Ramos (cell line): ENCODE measurements around the gene MSRB1.

Source experiments
- in situ Hi-C: fragments of 300-500 bp; cut with MboI; formaldehyde crosslinking; loops from one replicate; pipeline ENCODE4 v1.14.3; 2022; ENCODE audit warnings: low sequenced_read_pairs; ENCODE audit not compliant: unreplicated experiment

MSRB1 gene

DNA sequence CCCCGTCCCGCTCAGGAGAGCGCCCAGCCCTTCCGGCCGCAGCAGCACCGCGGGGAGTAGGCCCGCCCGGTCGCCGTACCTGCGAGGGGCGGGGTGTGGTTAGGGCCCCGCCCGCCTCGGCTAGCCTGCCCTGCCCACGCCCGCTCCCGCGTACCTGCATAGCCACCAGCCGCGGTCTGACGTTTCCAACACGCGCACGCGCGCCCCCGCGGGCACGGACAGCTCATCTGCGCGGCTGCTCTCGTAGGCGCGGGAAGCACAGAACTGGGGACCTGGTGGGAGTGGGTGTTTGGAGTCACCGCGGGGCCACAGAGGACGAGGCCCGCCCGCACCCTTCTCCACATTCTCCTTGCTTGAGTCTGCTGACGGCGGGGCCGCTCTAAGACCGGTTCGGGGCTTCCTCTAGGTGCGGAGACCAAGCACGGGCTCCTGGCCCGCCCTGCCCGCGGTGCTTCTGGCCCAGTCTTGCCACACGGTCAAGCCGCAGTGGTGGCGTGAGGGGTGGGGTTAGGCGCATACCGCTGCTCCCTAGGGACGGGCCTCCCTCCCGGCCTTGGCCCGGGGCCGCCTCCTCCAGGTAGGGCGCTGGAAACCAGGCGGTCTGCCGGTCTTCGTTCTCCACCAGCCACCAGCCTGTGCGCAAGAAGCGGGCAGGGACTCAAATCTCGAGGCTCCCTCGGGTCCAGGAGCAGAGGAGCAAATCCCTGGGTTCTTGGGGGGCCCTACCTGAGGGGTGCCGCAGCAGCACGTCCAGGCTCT is 36.5 kb upstream of the MSRB1 start:
- in situ Hi-C loops = no loop called here

DNA sequence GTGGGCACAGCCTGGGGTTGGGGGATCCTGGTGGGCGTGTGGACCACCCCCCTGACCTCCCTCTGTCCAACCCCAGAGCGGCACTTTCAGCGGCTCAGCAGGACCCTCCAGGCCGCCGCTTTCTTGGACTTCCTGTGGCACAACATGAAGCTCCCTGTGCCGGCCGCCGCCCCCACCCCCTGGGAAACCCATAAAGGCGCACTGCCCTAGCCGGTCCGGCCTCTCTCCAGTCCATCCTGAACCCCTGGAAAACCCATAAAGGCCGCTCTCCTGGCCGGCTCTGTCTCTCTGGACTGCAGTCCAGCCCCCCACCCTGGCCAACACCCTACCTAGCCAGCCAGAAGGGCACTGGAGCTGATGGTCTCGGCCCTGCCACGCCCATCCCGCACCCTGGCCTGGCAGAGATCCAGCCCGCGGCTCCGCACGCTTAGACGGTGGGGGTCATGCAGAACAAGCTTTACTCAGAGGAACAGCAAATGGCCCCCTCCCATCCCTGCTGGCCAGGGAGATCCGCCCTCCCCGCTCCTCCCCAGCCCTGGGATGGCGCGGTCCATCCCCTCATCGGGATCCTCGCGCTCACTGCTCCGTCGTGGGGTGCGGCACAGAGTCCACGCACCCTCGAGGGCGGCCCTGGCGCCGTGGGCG is 35.6 kb upstream of the MSRB1 start:
- in situ Hi-C loops = no loop called here

DNA sequence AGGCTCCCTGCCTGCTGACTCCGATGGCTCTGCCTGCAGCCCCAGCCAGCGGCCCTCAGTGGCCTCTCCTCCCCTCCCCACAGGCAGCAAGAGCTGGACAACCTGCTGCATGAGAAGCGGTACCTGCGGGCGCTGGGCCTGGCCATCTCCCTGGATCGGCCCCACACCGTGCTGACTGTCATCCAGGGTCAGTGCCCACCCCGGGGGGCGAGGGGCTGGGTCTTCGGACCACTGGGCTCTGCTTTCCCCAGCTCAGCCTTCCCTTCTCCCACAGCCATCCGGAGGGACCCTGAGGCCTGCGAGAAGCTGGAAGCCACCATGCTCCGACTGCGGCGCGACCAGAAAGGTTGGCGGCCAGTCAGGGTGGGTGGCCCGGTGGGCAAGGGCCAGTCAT is 34.9 kb upstream of the MSRB1 start:
- in situ Hi-C loops = no loop called here

DNA sequence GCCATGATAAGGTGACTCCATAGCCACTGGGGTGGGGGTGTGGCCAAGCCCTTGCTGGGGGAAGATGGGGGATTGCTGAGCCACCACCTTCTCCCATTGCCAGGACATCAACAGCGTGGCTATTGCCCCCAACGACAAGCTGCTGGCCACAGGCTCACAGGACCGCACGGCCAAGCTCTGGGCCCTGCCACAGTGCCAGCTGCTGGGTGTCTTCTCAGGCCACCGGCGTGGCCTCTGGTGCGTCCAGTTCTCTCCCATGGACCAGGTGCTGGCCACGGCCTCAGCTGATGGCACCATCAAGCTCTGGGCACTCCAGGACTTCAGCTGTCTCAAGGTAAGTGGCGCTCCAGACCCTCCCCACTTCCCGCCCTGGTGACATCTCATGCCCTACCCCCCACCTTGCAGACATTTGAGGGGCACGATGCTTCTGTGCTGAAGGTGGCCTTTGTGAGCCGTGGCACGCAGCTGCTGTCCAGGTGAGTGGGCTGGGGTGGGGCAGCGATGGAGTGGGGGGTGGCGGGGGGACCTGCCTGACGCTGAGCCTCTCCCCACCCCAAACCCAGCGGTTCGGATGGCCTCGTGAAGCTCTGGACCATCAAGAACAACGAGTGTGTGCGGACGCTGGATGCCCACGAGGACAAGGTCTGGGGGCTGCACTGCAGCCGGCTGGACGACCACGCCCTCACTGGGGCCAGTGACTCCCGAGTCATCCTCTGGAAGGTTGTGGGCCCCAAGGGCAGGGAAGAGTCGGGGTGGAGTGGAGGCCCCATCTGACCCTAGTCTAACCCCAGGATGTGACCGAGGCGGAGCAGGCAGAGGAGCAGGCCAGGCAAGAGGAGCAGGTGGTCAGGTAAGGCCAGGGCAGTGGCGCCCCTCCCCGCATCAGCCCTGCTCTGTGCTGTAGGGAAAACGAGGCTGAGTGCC is 34.2 kb upstream of the MSRB1 start:
- in situ Hi-C loops = no loop called here

DNA sequence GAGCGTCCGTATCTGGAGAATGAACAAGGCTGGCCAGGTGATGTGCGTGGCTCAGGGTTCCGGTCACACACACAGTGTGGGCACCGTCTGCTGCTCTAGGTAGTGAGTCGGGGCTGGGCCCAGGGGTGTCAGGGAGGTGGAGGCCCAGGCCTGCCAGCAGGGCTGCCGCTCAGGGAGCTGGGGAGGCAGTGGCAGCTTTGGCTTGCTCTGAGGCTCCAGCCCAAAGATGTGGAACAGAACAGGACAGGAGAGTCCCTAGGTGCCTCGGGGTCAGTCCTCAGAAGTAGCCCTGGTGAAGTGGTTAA is 33.2 kb upstream of the MSRB1 start:
- in situ Hi-C loops = no loop called here

DNA sequence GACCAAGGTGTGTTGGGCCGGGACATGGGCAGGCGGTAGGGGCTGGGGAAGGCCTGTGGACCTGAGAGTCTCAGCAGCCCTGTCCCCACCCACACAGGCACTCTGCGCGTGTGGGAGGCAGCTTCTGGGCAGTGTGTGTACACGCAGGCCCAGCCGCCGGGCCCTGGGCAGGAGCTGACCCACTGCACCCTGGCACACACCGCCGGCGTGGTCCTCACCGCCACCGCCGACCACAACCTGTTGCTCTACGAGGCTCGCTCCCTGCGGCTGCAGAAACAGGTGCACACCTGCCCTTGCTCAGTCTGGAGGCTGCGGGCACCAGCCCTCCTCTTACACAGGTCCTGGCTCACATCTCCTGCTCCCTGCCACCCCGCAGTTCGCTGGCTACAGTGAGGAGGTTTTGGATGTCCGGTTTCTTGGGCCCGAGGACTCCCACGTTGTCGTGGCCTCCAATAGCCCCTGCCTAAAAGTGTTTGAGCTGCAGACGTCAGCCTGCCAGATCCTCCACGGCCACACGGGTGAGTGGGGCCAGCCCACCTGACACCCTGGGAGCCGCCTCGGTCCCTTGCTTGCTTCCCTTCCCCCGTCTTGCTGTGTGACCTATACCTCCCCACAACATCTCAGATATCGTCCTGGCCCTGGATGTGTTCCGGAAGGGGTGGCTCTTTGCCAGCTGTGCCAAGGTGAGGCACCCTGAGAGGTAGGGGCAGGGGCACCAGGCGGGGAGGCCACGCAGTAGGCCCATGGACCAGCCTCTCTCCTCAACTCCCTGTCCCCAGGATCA is 32.6 kb upstream of the MSRB1 start:
- in situ Hi-C loops = no loop called here

DNA sequence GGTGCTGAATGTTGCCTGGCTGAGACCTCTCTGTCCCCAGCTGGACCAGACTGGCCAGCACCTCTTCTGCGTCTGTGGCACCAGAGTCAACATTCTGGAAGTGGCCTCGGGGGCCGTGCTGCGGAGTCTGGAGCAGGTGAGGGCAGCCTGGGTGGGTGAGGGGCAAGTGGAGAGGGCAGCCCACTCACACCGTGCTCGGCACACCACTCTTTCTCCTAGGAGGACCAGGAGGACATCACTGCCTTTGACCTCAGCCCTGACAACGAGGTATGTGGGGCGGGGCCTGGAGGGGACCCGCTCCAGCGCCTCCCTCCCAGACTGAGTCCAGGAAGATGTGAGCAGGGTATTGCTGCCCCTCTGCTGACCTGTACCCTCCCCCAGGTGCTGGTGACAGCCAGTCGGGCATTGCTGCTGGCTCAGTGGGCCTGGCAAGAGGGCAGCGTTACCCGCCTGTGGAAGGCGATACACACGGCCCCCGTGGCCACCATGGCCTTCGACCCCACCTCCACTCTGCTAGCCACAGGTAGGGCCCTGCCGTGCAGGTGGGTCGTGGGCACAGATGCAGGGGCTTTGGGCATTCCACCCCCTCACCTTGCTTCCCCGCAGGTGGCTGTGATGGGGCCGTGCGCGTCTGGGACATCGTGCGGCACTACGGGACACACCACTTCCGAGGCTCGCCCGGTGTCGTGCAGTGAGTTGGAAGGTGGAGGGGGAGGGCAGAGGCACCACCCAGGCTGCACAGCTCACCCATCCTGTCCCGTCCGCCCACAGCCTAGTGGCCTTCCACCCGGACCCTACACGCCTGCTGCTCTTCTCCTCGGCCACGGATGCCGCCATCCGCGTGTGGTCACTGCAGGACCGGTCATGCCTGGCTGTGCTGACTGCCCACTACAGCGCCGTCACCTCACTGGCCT is 31.4 kb upstream of the MSRB1 start:
- in situ Hi-C loops = no loop called here

DNA sequence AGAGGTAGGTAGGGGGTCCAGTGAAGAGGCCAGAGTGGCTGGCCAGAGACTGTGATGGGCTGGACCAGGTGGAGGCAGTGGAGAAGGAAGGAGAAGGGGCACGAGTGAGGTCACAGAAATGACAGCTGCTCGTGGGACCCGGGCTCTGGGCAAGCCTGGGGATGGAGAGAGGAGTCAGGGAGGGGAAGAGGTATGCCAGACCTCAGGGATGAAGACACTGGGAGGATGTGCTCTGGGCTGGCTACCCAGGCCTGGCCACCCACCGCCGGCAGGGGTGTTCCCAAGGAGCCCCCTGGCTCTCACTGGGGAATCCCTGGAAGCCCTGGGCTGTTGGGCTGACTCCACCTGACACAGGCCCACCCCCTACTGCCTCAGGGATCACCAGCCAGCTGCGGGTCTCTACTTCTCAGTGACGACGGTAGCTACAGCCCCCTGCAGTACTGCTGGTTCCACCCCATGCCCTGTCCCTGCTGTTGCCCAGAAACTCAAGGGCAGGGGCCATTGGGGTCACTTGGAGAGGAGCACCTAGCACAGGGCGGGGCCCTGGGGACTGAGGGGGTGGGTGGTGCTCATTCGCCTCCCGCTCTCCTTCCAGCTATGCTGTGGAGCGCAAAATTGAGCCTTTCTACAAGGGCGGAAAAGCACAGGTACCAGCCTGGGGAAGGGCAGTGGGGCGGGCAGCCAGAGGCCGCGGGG is 30.6 kb upstream of the MSRB1 start:
- in situ Hi-C loops = no loop called here

DNA sequence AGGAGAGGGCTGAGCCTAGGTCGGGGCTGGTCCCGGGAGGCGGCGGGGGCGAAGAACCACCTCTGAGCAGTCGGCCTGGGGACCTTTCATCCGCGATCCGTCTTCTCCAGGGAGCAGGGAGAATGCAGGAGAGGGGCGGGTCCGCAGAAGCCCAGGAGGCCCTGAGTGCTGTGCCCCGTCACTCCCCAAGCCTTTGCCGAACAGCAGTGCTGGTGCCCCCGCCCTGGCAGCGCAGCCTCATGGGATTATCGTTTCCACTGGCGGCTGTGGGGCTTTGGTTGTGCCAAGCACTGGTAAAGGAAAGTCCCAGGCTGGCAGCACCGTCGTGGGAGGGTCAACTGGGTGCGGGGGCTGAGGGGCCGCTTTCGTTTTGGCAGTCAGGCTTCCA is 29.5 kb upstream of the MSRB1 start:
- in situ Hi-C loops = no loop called here

DNA sequence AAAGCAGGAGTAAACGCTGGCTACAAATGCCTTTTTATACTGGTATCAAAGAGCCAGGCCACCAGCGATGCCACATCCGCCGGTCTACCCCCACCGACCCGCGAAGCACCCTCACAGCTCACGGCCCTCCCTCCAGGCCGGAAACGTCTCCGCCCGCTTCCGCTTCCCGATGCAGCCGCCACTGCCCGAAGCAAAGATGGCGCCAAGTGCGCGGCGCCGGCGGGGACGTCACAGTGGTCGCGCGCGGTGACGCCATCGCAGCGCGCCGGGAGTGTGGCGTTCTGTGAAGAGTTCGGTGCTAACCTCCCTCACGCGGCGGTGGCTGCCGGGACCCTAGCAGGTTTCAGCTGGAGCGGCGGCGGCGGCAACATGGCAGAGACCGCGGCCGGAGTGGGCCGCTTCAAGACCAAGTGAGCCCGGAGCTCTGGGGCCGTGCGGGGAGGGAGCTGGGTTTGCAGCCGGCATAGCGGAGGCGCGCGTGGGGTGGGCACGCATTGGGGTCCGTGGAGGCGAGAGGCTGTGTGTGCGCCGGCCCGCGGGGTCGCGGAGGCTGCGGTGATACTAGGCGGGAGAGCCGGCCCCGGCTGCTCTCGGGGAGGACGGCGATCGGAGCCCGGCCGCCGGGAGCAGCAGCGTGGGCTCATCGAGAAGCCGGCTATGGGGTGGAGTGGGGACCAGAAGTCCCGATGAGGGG is 28.9 kb upstream of the MSRB1 start, which contains the start of gene TBL3:
Gene TBL3, plus strand, starts transcription at position 258 of the 694 bp plus-strand sequence. Its CDS starts 112 bp downstream, at position 370.
- in situ Hi-C loops = no loop called here

DNA sequence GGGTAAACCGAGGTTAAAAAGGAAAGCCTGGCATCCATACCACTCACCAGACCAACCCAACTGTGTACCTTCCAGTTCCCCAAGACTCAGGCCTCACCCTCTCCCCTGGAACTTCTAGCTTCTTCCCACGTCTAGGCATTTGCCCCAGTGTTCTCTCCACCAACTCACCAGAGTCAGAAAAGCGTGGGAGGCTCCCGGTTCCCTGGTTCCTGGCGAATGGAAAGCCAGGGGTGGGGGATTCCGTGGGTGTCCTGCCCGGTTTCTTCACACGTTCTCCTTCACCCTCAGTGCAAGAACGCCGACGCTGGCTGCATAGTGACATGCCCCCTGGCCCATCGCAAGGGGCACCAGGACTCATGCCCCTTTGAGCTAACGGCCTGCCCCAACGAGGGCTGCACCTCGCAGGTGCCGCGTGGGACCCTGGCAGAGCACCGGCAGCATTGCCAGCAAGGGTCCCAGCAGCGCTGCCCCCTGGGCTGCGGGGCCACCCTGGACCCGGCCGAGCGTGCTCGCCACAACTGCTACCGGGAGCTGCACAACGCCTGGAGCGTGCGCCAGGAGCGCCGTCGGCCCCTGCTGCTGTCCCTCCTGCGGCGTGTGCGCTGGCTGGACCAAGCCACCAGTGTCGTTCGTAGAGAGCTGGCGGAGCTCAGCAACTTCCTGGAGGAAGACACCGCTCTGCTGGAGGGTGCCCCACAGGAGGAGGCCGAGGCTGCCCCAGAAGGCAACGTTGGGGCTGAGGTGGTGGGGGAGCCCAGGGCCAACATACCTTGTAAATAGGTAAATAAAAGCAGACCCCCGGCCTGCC is 25.4 kb upstream of the MSRB1 start:
- in situ Hi-C loops = no loop called here

DNA sequence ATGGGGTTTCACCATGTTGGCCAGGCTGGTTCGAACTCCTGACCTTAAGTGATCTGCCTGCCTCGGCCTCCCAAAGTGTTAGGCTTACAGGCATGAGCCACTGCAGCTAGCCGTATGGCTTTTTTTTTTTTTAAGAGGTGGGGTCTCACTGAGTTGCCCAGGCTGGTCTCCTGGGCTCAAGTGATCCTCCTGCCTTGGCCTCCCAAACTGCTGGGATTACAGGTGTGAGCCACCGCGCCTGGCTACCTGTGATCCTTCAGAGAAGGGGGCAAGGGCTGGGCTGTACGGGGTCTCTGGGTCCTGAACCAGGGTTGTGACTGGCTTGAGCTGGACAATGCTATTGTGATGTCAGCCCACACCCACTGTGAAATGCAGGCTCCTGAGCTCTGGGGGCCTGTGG is 23.5 kb upstream of the MSRB1 start, which contains the start of gene RNF151:
Gene RNF151, plus strand, starts transcription at position 397 of the 400 bp plus-strand sequence. CDS start 26 bp downstream, outside the sequence.
- in situ Hi-C loops = no loop called here

DNA sequence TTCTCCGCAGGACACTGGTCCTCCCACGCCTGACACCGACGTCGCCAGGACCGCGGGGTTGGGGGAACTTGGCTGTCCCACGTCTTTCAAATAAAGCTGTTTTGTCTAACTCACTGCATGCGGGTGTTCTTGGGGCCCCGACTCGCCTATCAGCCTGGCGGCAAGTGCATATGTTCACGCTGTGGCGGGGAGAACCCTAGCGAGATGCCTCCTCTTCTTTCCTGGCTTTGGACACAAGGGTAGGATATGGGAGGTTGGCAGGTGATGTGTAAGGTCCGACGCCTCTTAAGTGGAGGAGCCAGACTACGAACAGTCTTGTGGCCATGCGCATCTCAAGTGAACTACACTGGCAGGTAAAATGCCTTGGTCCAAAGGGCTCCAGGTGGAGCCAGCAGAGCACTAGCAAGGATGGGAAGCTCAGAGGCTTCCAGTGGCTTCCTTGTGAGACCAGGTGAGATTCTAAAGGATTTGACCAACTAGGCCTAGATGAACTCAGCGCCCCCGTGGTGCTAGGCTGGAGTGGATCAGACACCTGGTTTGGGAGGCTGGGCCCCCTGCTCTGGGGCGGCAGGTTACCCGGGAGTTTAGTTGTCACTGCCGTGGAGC is 22.5 kb upstream of the MSRB1 start:
- in situ Hi-C loops = no loop called here

DNA sequence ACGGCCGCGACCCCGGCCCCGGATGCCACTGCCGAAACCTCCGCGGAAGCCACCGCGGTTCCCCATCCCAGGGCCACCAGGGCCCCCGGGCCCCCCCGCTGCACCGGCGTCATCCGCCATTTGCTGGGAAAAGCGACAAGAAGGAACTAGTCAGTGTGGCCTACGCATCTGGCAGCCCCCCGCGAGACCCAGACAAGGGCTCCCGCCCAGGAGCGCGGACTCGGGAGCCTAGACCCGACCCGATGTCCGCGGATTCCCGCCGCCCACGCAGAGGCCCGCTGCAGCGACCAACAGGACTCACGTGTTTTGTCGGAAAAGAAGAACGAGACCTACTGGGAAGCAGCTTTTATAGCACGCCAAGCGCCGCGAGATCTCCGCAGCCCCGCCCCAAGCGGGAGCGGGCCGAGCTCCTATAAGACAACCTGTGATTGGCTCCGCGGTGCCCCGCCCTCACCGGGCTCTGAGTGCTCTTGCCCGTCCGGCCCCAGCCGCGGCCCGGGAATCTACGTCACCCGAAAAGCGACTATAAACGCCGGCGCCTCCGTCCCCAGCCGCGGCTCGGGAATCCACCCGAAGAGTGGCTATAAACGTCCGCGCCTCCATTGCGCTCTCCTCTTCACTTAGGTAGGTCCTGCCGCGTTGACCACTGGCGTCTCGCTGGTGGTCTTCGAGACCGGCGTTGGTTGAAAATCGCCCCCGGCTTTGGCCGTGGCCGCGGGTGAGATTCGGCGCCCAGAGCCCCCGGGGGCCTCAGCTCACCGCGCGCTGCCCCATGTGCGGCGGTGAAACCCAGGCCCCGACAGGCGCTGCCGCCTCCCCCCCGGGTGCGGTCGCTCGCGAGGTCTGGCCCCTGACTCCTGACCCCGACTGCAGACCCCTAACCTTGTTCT is 21.8 kb upstream of the MSRB1 start, which contains the start of gene RPS2:
Gene RPS2, minus strand, starts transcription at position 321 of the 890 bp plus-strand sequence. Its CDS starts 201 bp downstream, at position 120.
- in situ Hi-C loops = no loop called here

DNA sequence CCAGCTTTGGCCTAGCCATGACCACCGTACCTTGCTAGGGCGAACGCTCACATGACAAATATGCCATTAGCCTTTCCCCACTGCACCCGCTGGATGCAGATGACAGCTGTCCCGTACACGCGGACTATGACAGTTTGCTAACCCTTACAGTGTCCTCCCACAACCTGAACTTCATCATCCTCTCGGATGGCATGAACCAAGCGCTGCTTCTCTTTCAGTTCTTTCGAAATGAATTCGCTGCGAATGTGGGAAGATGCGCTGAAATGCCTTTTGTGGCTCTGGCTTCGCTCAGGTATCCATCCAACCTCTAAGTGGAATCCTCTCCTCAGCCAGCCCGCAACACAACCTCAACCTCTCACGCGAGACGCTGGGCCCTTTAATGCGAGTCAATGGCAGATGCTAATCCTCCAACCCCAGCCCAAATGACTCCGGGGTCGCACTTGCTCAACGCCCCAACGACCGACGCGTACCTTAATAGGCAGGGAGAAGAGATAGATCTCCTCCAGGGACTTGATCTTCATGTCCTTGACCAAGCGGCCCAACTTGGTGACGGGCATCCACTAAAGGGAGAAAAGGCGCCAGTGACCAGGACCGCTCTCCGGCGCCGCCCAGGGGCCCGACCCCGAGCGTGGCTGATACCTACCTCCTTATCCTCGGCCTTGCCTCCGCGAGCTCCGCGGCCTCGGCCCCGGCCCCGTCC is 21.0 kb upstream of the MSRB1 start:
- in situ Hi-C loops = no loop called here
